Stimulated activated CD8-positive, alpha-beta memory T cell treated with anti-CD3 and anti-CD28 coated beads, Interleukin-7, amount 100 ng/mL, for 4 hours (primary cell): ENCODE results near the gene TEKT3.

ENCODE experiments used
- DNase-seq, 2 donors: peaks; one replicate each; pipeline ENCODE4 v3.0.0-alpha.2; 2020; ENCODE audit warnings: low read depth in 2 of 2

Gene TEKT3

GRCh38 chr17:15341385-15341849 is at the start of gene TEKT3:
Gene TEKT3, minus strand, starts transcription at chr17:15341597. Its CDS starts 10,012 bp downstream, at chr17:15331585.
- no peak for DNase-seq

GRCh38 chr17:15388356-15389041 is 47.1 kb upstream of the TEKT3 start:
- no peak for DNase-seq

- DNase-seq = no peak
These were observed 44.7 kb upstream of the TEKT3 start for GRCh38 chr17:15386083-15386482.

- DNase-seq = no peak
These were observed 43.9 kb upstream of the TEKT3 start for GRCh38 chr17:15385305-15385704.

- DNase-seq = no peak
These were observed 42.9 kb upstream of the TEKT3 start for GRCh38 chr17:15384142-15384787.

GRCh38 chr17:15382914-15383313 is 41.5 kb upstream of the TEKT3 start:
- no peak for DNase-seq

GRCh38 chr17:15381707-15382106 is 40.3 kb upstream of the TEKT3 start:
- DNase-seq = no peak

GRCh38 chr17:15380446-15380845 is 39.0 kb upstream of the TEKT3 start:
- DNase-seq = no peak

- no peak for DNase-seq
These were observed 38.3 kb upstream of the TEKT3 start for GRCh38 chr17:15379659-15380058.

- no peak for DNase-seq
These were observed 36.8 kb upstream of the TEKT3 start for GRCh38 chr17:15378243-15378642.

GRCh38 chr17:15377616-15378015 is 36.2 kb upstream of the TEKT3 start:
- DNase-seq = no peak

GRCh38 chr17:15377200-15377599 is 35.8 kb upstream of the TEKT3 start:
- DNase-seq = no peak

- DNase-seq = no peak
These were observed 30.2 kb upstream of the TEKT3 start for GRCh38 chr17:15371376-15372130.

GRCh38 chr17:15368600-15368999 is 27.2 kb upstream of the TEKT3 start:
- DNase-seq = no peak

- DNase-seq = no peak
These were observed 24.6 kb upstream of the TEKT3 start for GRCh38 chr17:15366026-15366425.

GRCh38 chr17:15364615-15365014 is 23.2 kb upstream of the TEKT3 start:
- DNase-seq = no peak

- no peak for DNase-seq
These were observed 22.3 kb upstream of the TEKT3 start for GRCh38 chr17:15363702-15364101.

- DNase-seq = no peak
These were observed 20.2 kb upstream of the TEKT3 start for GRCh38 chr17:15361592-15361991.

GRCh38 chr17:15361151-15361550 is 19.8 kb upstream of the TEKT3 start:
- DNase-seq = no peak

- no peak for DNase-seq
These were observed 12.9 kb upstream of the TEKT3 start for GRCh38 chr17:15354256-15354655.

- DNase-seq = no peak
These were observed 10.5 kb upstream of the TEKT3 start for GRCh38 chr17:15351925-15352324.

GRCh38 chr17:15351478-15351840 is 10.1 kb upstream of the TEKT3 start:
- DNase-seq = no peak
